Activated CD8-positive, alpha-beta T cell treated with anti-CD3 and anti-CD28 coated beads for 36 hours (primary cell): ENCODE data around the gene DIO3. TPM values are rescaled to one million over a fixed set of nuclear protein-coding genes. Genes with fewer than 3 reads are reported as not detected.

ENCODE experiments used
- ATAC-seq: fragments of 200-7000 bp; cut with Tn5 transposase; one replicate; pipeline ENCODE4 v1.10.0; 2021; ENCODE audit warnings: mild to moderate bottlenecking, moderate library complexity
- CTCF ChIA-PET: fragments of 350-600 bp; sonication (Branson Sonifier 250); formaldehyde crosslinking; loops from one replicate; lab custom pipeline; 2021; ENCODE audit warnings: antibody characterized with exemption; lab: Charles Lee
- POLR2A ChIA-PET: fragments of 350-600 bp; sonication (Branson Sonifier 250); formaldehyde crosslinking; loops from one replicate; lab custom pipeline; 2021; ENCODE audit warnings: antibody characterized with exemption; lab: Charles Lee
- DNase-seq: peaks from one replicate; pipeline ENCODE4 v3.0.0-alpha.2; 2020
- H3K27ac Mint-ChIP-seq: one replicate; pipeline ENCODE4 v1.8.0; 2021; ENCODE audit warnings: mild to moderate bottlenecking, mixed read lengths
- H3K27me3 Mint-ChIP-seq: one replicate; pipeline ENCODE4 v1.8.0; 2021; ENCODE audit warnings: mixed read lengths
- H3K36me3 Mint-ChIP-seq: one replicate; pipeline ENCODE4 v1.8.0; 2021; ENCODE audit warnings: low read depth, mixed read lengths
- H3K4me1 Mint-ChIP-seq: one replicate; pipeline ENCODE4 v1.8.0; 2021; ENCODE audit warnings: low read depth, mixed read lengths
- H3K4me3 Mint-ChIP-seq: one replicate; pipeline ENCODE4 v1.8.0; 2021; ENCODE audit warnings: mild to moderate bottlenecking, moderate library complexity, mixed read lengths
- H3K9me3 Mint-ChIP-seq: one replicate; pipeline ENCODE4 v1.8.0; 2021; ENCODE audit warnings: mixed read lengths
- intact Hi-C: fragments of 100-400 bp; cut with micrococcal nuclease; formaldehyde crosslinking; loops from one replicate; pipeline ENCODE4 v1.10.0; 2022
- total RNA-seq, 2 experiments: library from RNA; stranded (reverse); gene quantifications; one replicate each; pipeline ENCODE4 v1.2.3, GENCODE V29; 2021
- TF ChIP-seq, protein P1 (sequence below): fragments of 200-600 bp; IDR thresholded peaks from one replicate; pipeline ENCODE4 v1.8.0; 2022; ENCODE audit warnings: antibody characterized with exemption, mild to moderate bottlenecking

DIO3 gene
- total RNA-seq, 2 experiments from 2014 or later: not detected

DNA sequence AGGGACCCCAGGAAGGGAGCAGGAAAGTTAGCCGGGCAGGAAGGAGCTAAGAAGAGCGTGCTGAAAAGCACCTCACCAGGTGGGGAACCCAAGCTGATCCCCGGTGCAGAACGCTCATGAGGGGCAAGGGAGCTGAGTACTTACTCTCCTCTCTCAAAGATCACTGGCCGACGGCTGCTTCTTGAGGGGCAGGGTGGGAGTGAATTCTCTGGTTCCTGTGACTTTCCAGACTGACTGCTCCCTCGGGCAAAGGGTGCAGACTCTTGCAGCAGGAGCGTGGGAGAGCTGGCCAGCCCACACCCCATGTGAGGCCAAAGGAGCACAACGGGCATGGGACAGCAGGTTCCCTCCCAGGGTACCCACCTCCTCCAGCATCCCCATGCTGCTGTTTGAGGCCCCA lies 44.9 kb upstream of the DIO3 start:
- Mint-ChIP-seq H3K27ac (no peak overlapping the region), H3K27me3 (no peaks in the 10 kb centered on the region), H3K9me3 (peaks cover 4% of the 10 kb centered on the region), H3K36me3 (no peaks in the 10 kb centered on the region), H3K4me1 (no peaks in the 10 kb centered on the region), H3K4me3 (no peak overlapping the region)
- no peak for ATAC-seq
- CTCF ChIA-PET: no interaction called here
- DNase-seq: no peak
- POLR2A ChIA-PET: no interaction called here
- TF ChIP-seq, protein P1, sequence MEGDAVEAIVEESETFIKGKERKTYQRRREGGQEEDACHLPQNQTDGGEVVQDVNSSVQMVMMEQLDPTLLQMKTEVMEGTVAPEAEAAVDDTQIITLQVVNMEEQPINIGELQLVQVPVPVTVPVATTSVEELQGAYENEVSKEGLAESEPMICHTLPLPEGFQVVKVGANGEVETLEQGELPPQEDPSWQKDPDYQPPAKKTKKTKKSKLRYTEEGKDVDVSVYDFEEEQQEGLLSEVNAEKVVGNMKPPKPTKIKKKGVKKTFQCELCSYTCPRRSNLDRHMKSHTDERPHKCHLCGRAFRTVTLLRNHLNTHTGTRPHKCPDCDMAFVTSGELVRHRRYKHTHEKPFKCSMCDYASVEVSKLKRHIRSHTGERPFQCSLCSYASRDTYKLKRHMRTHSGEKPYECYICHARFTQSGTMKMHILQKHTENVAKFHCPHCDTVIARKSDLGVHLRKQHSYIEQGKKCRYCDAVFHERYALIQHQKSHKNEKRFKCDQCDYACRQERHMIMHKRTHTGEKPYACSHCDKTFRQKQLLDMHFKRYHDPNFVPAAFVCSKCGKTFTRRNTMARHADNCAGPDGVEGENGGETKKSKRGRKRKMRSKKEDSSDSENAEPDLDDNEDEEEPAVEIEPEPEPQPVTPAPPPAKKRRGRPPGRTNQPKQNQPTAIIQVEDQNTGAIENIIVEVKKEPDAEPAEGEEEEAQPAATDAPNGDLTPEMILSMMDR: no peak
- intact Hi-C loops: no loop called here

DNA sequence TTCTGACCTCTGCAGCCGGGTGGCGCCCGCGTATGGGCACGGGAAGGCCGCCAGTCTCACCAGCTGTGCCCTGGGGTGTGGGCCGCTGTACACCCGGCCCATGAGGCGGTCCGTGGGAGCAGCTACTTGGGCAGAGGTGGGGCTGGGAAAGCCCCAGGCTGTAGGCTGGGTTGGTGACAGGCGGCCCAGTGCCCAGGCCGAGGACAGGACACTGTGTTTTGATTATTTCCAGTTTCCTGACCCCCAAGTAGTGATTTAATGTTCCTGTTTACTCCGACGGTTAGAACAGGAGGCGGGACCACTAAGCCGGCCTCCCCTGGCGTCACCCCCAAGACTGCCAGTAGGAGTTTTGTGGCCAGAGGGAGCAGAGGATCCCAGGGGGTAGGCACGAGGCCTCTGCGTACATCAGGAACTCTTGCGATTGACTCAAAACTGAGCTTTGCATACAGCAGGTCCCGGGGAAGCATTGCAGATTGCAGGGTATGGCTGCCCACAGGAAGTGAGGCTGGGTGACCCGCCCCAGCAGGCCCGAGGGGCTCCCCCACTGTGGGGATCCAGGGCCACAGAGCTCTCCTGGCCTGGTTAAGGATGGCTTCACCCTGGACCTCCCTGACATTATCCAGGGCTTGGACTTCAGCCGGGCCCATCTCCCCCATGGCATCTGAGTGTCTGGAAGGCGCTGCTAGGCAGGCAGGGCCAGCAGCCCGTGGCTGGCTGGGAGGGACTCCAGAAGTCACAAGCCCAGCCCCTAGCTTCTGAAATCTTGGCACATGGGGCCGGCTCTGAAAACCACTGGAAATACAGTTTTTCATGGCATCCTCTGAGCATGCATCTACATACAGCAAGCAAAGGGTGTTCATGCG lies 42.5 kb upstream of the DIO3 start:
- no peak for ATAC-seq
- POLR2A ChIA-PET: no interaction called here

DNA sequence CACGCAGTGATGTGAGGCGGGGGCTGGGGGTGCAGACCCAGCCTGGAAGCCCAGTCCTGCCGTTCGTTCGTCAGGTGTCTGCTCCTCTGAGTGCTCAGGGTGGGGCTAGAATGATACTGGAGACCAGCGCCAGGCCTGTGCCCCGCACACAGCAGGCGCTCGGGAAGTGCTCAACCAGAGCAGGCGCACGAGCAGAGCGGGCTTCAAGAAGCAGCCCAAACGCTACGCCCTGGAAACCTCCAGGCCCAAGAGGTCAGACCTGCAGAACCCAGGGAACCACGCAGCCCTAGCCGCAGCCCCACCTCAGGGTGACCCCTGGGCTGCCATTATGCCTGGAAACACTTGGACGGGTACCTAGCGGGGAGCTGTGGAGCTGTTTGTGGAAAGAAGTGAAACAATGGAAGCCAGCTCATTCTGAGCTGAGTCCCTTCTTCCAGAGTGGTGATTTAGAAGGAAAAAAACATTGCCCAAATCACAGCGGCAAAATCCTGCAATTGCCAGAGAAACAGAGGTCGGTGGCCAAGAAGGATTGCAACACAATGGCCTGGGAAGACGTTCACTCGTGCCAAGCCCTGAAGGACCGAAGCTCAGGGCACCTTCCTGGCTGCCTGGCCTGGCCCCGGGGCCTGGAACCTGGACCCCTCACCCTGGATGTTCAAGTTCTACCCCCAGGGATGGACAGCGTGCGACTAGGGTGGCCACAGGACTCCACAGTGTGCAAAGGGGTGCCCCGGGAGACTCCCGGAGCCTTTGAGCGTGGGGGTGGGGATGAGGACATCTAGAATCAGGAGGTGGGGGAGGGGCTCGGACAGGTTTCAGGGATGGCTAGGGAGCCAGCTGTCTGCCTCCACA lies 40.4 kb upstream of the DIO3 start:
- no peaks in the 10 kb centered on the region for H3K27me3 Mint-ChIP-seq
- H3K4me3 Mint-ChIP-seq: no peak overlapping the region
- no peaks in the 10 kb centered on the region for H3K36me3 Mint-ChIP-seq
- H3K4me1 Mint-ChIP-seq: no peaks in the 10 kb centered on the region
- peaks cover 4% of the 10 kb centered on the region for H3K9me3 Mint-ChIP-seq
- H3K27ac Mint-ChIP-seq: no peak overlapping the region
- ATAC-seq (no peak), DNase-seq (no peak)
- ChIA-PET CTCF (no interaction called here), POLR2A (no interaction called here)
- intact Hi-C loops: no loop called here
- TF ChIP-seq, protein P1: no peak

More for the DNA sequence above, 42.5 kb upstream of the DIO3 start:
- CTCF ChIA-PET: no interaction called here
- TF ChIP-seq, protein P1: no peak
- intact Hi-C loops: no loop called here
- H3K9me3 Mint-ChIP-seq: peaks cover 4% of the 10 kb centered on the region
- H3K36me3 Mint-ChIP-seq: no peaks in the 10 kb centered on the region
- no peaks in the 10 kb centered on the region for H3K27me3 Mint-ChIP-seq
- H3K27ac Mint-ChIP-seq: no peak overlapping the region
- no peak overlapping the region for H3K4me3 Mint-ChIP-seq
- no peaks in the 10 kb centered on the region for H3K4me1 Mint-ChIP-seq
- DNase-seq: no peak

DNA sequence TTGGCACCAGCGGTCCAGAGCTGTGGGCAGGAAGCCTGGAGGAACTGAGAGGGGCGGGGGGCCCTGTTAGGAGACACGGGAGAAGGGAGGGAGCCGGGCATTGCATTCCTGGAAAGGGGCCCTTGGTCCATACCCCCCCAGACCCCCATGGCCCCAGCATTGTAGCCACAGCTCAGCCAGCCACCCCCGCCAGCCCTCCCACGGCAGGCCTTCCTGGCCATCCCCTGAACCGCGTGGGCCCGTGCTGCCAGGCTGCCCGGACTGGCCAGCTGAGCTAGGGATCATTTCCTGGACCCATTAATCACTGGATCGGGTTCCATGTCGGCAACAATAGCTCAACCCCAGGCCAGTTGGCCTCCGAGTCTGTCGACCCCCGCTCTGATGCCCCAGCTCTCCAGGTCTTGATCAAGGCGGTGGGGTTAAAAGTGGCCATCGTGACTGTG lies 39.8 kb upstream of the DIO3 start:
- Mint-ChIP-seq H3K36me3 (no peaks in the 10 kb centered on the region), H3K4me1 (no peaks in the 10 kb centered on the region), H3K9me3 (no peaks in the 10 kb centered on the region), H3K27me3 (no peaks in the 10 kb centered on the region), H3K27ac (no peak overlapping the region), H3K4me3 (no peak overlapping the region)
- DNase-seq: no peak
- intact Hi-C loops: no loop called here
- ATAC-seq: no peak
- ChIA-PET POLR2A (no interaction called here), CTCF (no interaction called here)
- TF ChIP-seq, protein P1: no peak

DNA sequence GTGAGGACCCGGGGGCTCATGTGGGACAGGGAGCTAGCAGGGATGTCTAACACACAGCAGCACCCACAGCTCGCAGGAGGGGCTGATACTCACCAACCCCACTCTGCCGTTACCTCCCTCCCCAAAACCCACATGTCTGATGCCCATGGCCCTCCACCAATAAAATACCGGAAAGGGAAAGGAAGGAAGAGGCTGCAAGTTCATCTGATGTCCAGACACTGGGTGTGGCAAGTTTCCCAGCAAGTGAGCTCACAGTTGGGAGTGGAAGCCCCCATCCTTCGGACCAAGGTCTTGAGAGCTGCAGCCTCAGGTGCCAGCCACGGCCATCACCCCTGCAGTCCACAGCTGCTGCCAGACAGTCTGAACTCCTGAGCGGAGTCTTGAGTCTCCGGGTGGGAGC lies 39.3 kb upstream of the DIO3 start:
- no peak for ATAC-seq
- TF ChIP-seq, protein P1: no peak
- CTCF ChIA-PET: no interaction called here
- Mint-ChIP-seq H3K4me1 (no peaks in the 10 kb centered on the region), H3K36me3 (no peaks in the 10 kb centered on the region), H3K4me3 (no peak overlapping the region), H3K9me3 (no peaks in the 10 kb centered on the region), H3K27ac (no peak overlapping the region), H3K27me3 (no peaks in the 10 kb centered on the region)
- intact Hi-C loops: no loop called here
- POLR2A ChIA-PET: no interaction called here
- DNase-seq: no peak
